HEK293 (cell line): ENCODE results near the gene LIMK2.

Experiments used
- BCL11B ChIP-seq: fragments of 450-650 bp; formaldehyde crosslinking; IDR thresholded peaks from 2 replicates; pipeline ENCODE4 v1.5.1; 2016; ENCODE audit warnings: low read depth, missing biosample characterization, missing genetic modification characterization
- HOXC10 ChIP-seq: sonication (generic); formaldehyde crosslinking; IDR thresholded peaks from 2 replicates; pipeline ENCODE4 v1.8.1; 2023; ENCODE audit warnings: mild to moderate bottlenecking, missing genetic modification reagents
- KLF1 ChIP-seq: fragments of 450-650 bp; formaldehyde crosslinking; IDR thresholded peaks from 2 replicates; pipeline ENCODE4 v1.5.1; 2016; ENCODE audit warnings: missing biosample characterization, missing genetic modification characterization
- KLF17 ChIP-seq: fragments of 450-650 bp; formaldehyde crosslinking; IDR thresholded peaks from 2 replicates; pipeline ENCODE4 v1.5.1; 2016; ENCODE audit warnings: missing biosample characterization, missing genetic modification characterization
- MZF1 ChIP-seq: fragments of 450-650 bp; formaldehyde crosslinking; IDR thresholded peaks from 2 replicates; pipeline ENCODE4 v1.5.1; 2017; ENCODE audit warnings: missing biosample characterization, missing genetic modification characterization, borderline replicate concordance
- OSR2 ChIP-seq: fragments of 450-650 bp; formaldehyde crosslinking; IDR thresholded peaks from 2 replicates; pipeline ENCODE4 v1.5.1; 2016; ENCODE audit warnings: missing biosample characterization, missing genetic modification characterization
- PRDM10 ChIP-seq: fragments of 450-650 bp; formaldehyde crosslinking; IDR thresholded peaks from 2 replicates; pipeline ENCODE4 v1.5.1; 2016; ENCODE audit warnings: missing biosample characterization, missing genetic modification characterization
- REPIN1 ChIP-seq: fragments of 450-650 bp; formaldehyde crosslinking; IDR thresholded peaks from 2 replicates; pipeline ENCODE4 v1.5.1; 2017; ENCODE audit warnings: missing biosample characterization, missing genetic modification characterization, low read depth
- SCRT2 ChIP-seq: fragments of 450-650 bp; formaldehyde crosslinking; IDR thresholded peaks from 2 replicates; pipeline ENCODE4 v1.5.1; 2016; ENCODE audit warnings: missing biosample characterization, missing genetic modification characterization
- SETDB1 ChIP-seq: IDR thresholded peaks from one replicate; pipeline ENCODE4 v1.6.1; 2017; ENCODE audit warnings: mild to moderate bottlenecking, low read length, moderate library complexity, mixed read lengths; ENCODE audit not compliant: insufficient read length
- YY1 ChIP-seq: fragments of 450-650 bp; formaldehyde crosslinking; IDR thresholded peaks from 2 replicates; pipeline ENCODE4 v1.5.1; 2018; ENCODE audit warnings: missing biosample characterization, missing genetic modification characterization
- ZBTB17 ChIP-seq: fragments of 450-650 bp; formaldehyde crosslinking; IDR thresholded peaks from 2 replicates; pipeline ENCODE4 v1.5.1; 2016; ENCODE audit warnings: missing biosample characterization, missing genetic modification characterization
- ZFP3 ChIP-seq: fragments of 450-650 bp; formaldehyde crosslinking; IDR thresholded peaks from 2 replicates; pipeline ENCODE4 v1.5.1; 2016; ENCODE audit warnings: low read depth, missing biosample characterization, missing genetic modification characterization
- ZFP41 ChIP-seq: fragments of 450-650 bp; formaldehyde crosslinking; IDR thresholded peaks from 2 replicates; pipeline ENCODE4 v1.5.1; 2016; ENCODE audit warnings: missing biosample characterization, missing genetic modification characterization, borderline replicate concordance
- ZNF133 ChIP-seq: fragments of 450-650 bp; formaldehyde crosslinking; IDR thresholded peaks from 2 replicates; pipeline ENCODE4 v1.5.1; 2016; ENCODE audit warnings: missing biosample characterization, missing genetic modification characterization
- ZNF138 ChIP-seq: fragments of 450-650 bp; formaldehyde crosslinking; IDR thresholded peaks from 2 replicates; pipeline ENCODE4 v1.5.1; 2016; ENCODE audit warnings: missing biosample characterization, missing genetic modification characterization, borderline replicate concordance
- ZNF157 ChIP-seq: fragments of 450-650 bp; formaldehyde crosslinking; IDR thresholded peaks from 2 replicates; pipeline ENCODE4 v1.5.1; 2016; ENCODE audit warnings: missing biosample characterization, missing genetic modification characterization
- ZNF169 ChIP-seq: fragments of 450-650 bp; formaldehyde crosslinking; IDR thresholded peaks from 2 replicates; pipeline ENCODE4 v1.5.1; 2016; ENCODE audit warnings: missing biosample characterization, missing genetic modification characterization
- ZNF175 ChIP-seq: fragments of 450-650 bp; formaldehyde crosslinking; IDR thresholded peaks from 2 replicates; pipeline ENCODE4 v1.5.1; 2016; ENCODE audit warnings: missing biosample characterization, missing genetic modification characterization
- ZNF18 ChIP-seq: fragments of 450-650 bp; formaldehyde crosslinking; IDR thresholded peaks from 2 replicates; pipeline ENCODE4 v1.5.1; 2016; ENCODE audit warnings: missing biosample characterization, missing genetic modification characterization
- ZNF19 ChIP-seq: fragments of 450-650 bp; formaldehyde crosslinking; IDR thresholded peaks from 2 replicates; pipeline ENCODE4; 2016; ENCODE audit warnings: missing biosample characterization, missing genetic modification characterization, low read depth
- ZNF416 ChIP-seq: fragments of 450-650 bp; formaldehyde crosslinking; IDR thresholded peaks from 2 replicates; pipeline ENCODE4 v1.5.1; 2016; ENCODE audit warnings: missing biosample characterization, missing genetic modification characterization
- ZNF423 ChIP-seq: fragments of 450-650 bp; formaldehyde crosslinking; IDR thresholded peaks from 2 replicates; pipeline ENCODE4 v1.5.1; 2016; ENCODE audit warnings: missing biosample characterization, missing genetic modification characterization
- ZNF48 ChIP-seq: fragments of 450-650 bp; formaldehyde crosslinking; IDR thresholded peaks from 2 replicates; pipeline ENCODE4 v1.5.1; 2016; ENCODE audit warnings: missing biosample characterization, missing genetic modification characterization
- ZNF501 ChIP-seq: fragments of 450-650 bp; formaldehyde crosslinking; IDR thresholded peaks from 2 replicates; pipeline ENCODE4 v1.5.1; 2016; ENCODE audit warnings: missing biosample characterization, missing genetic modification characterization
- ZNF514 ChIP-seq: fragments of 450-650 bp; formaldehyde crosslinking; IDR thresholded peaks from 2 replicates; pipeline ENCODE4 v1.5.1; 2016; ENCODE audit warnings: missing biosample characterization, missing genetic modification characterization
- ZNF529 ChIP-seq: fragments of 450-650 bp; formaldehyde crosslinking; IDR thresholded peaks from 2 replicates; pipeline ENCODE4 v1.5.1; 2017; ENCODE audit warnings: missing genetic modification characterization, missing biosample characterization; ENCODE audit not compliant: insufficient replicate concordance
- ZNF560 ChIP-seq: fragments of 450-650 bp; formaldehyde crosslinking; IDR thresholded peaks from 2 replicates; pipeline ENCODE4 v1.5.1; 2017; ENCODE audit warnings: missing biosample characterization, missing genetic modification characterization, borderline replicate concordance
- ZNF654 ChIP-seq: fragments of 450-650 bp; formaldehyde crosslinking; IDR thresholded peaks from 2 replicates; pipeline ENCODE4 v1.5.1; 2016; ENCODE audit warnings: low read depth, missing biosample characterization, missing genetic modification characterization
- ZNF747 ChIP-seq: fragments of 450-650 bp; formaldehyde crosslinking; IDR thresholded peaks from 2 replicates; pipeline ENCODE4 v1.5.1; 2016; ENCODE audit warnings: missing biosample characterization, missing genetic modification characterization
- ZNF76 ChIP-seq: fragments of 450-650 bp; formaldehyde crosslinking; IDR thresholded peaks from 2 replicates; pipeline ENCODE4; 2016; ENCODE audit warnings: low read depth, missing biosample characterization, missing genetic modification characterization, borderline replicate concordance
- ZSCAN30 ChIP-seq: fragments of 450-650 bp; IDR thresholded peaks from 2 replicates; pipeline ENCODE4 v1.5.1; 2018; ENCODE audit warnings: missing biosample characterization, mild to moderate bottlenecking, missing genetic modification characterization, moderate library complexity
- ZSCAN4 ChIP-seq: fragments of 450-650 bp; formaldehyde crosslinking; IDR thresholded peaks from 2 replicates; pipeline ENCODE4 v1.5.1; 2017; ENCODE audit warnings: missing biosample characterization, missing genetic modification characterization
- ZSCAN5A ChIP-seq: fragments of 450-650 bp; formaldehyde crosslinking; IDR thresholded peaks from 2 replicates; pipeline ENCODE4 v1.5.1; 2016; ENCODE audit warnings: missing biosample characterization, missing genetic modification characterization

LIMK2 gene

GRCh38 chr22:31179345-31179744, 32.8 kb upstream of the LIMK2 start (continued):
- TF ChIP-seq ZSCAN5A (tag by site-specific recombination) (no peak), ZSCAN4 (tag by site-specific recombination) (no peak), SCRT2 (tag by site-specific recombination) (0 out of 2 replicates have a peak, but pooled peaks have one; percentile 19), ZNF175 (tag by site-specific recombination) (no peak), BCL11B (no peak), ZNF76 (tag by site-specific recombination) (no peak), ZNF514 (no peak), ZNF133 (no peak), SETDB1 (no peak), ZNF138 (no peak), MZF1 (tag by site-specific recombination) (peak; percentile 51; the same call in 1 of the 2 replicates), HOXC10 (CRISPR knock-in tag) (no peak), ZFP3 (no peak), ZNF560 (no peak), ZNF169 (no peak), ZFP41 (tag by site-specific recombination) (no peak), YY1 (tag by site-specific recombination) (no peak), ZNF529 (tag by site-specific recombination) (no peak), OSR2 (tag by site-specific recombination) (no peak; the same call in 1 of the 2 replicates), ZBTB17 (peak; percentile 70), ZNF19 (tag by site-specific recombination) (no peak), ZNF747 (no peak), ZNF416 (tag by site-specific recombination) (no peak), ZNF654 (tag by site-specific recombination) (no peak), ZNF48 (tag by site-specific recombination) (no peak), REPIN1 (tag by site-specific recombination) (no peak), KLF1 (tag by site-specific recombination) (peak; percentile 81), ZNF18 (tag by site-specific recombination) (no peak), ZNF423 (tag by site-specific recombination) (no peak), ZNF157 (tag by site-specific recombination) (no peak), ZSCAN30 (no peak), KLF17 (tag by site-specific recombination) (no peak), ZNF501 (tag by site-specific recombination) (no peak), PRDM10 (tag by site-specific recombination) (peak; percentile 25; the same call in 1 of the 2 replicates)
